Thymus (tissue), 14 donors: Measurements from ENCODE around the gene DRP2. TPM values are rescaled to one million over a fixed set of nuclear protein-coding genes. Genes with fewer than 3 reads are reported as not detected.
"Not testable (repeated sequence)": the region's sequence is repeated elsewhere in the genome, so short reads cannot be mapped to it uniquely, and the experiment has no call there.

ENCODE experiments used
- DNase-seq, 9 donors: peaks; one replicate each; pipeline ENCODE4 v3.0.0-alpha.2; 2013; ENCODE audit warnings: low spot score in 9 of 9, low read depth in 6 of 9, missing footprints in 1 of 9
- H3K27ac ChIP-seq, 2 donors: one replicate each; pipeline ENCODE4 v1.5.1; 2013; ENCODE audit warnings: control low read depth in 1 of 2, low read depth in 1 of 2, low read length in 1 of 2, mild to moderate bottlenecking in 1 of 2, moderate library complexity in 1 of 2
- H3K27me3 ChIP-seq, 2 donors: one replicate each; pipeline ENCODE4 v1.5.1; 2013; ENCODE audit warnings: low read length in 1 of 2; ENCODE audit not compliant: control insufficient read depth in 2 of 2, insufficient read depth in 1 of 2
- H3K36me3 ChIP-seq, 2 donors: one replicate each; pipeline ENCODE4 v1.5.1; 2013; ENCODE audit warnings: low read length in 1 of 2, mild to moderate bottlenecking in 1 of 2, moderate library complexity in 1 of 2; ENCODE audit not compliant: control insufficient read depth in 2 of 2, insufficient read depth in 2 of 2
- H3K4me1 ChIP-seq, 2 donors: one replicate each; pipeline ENCODE4 v1.5.1; 2013; ENCODE audit warnings: low read length in 2 of 2; ENCODE audit not compliant: control insufficient read depth in 2 of 2, insufficient read depth in 2 of 2
- H3K4me3 ChIP-seq, 2 donors: one replicate each; pipeline ENCODE4 v1.5.1; 2013; ENCODE audit warnings: low read length in 2 of 2, control low read depth in 1 of 2, mild to moderate bottlenecking in 1 of 2
- H3K9me3 ChIP-seq, 2 donors: one replicate each; pipeline ENCODE4 v1.5.1; 2013; ENCODE audit warnings: low read length in 1 of 2, mild to moderate bottlenecking in 1 of 2; ENCODE audit not compliant: control insufficient read depth in 2 of 2, insufficient read depth in 1 of 2
- WGBS: extraction: QIAGEN DNeasy Blood & Tissue Kit; methylation state at CpG from one replicate; pipeline ENCODE4 v1.1.7; 2013; 5-methylcytosine and 5-hydroxymethylcytosine counted together
- long read RNA-seq, 10 donors: transcript quantifications; one replicate each; lab custom pipeline, GENCODE V29; 2026
- polyA plus RNA-seq: library from polyadenylated mRNA; stranded (reverse); fragments of 200-250 nt; gene quantifications from one replicate; pipeline ENCODE4 v1.2.3, GENCODE V29; 2013
- total RNA-seq: library from RNA; stranded (reverse); fragments of 120-200 nt; gene quantifications from one replicate; pipeline ENCODE4 v1.2.4, GENCODE V29; 2013
- donor health status: healthy.

DRP2 gene, protein sequence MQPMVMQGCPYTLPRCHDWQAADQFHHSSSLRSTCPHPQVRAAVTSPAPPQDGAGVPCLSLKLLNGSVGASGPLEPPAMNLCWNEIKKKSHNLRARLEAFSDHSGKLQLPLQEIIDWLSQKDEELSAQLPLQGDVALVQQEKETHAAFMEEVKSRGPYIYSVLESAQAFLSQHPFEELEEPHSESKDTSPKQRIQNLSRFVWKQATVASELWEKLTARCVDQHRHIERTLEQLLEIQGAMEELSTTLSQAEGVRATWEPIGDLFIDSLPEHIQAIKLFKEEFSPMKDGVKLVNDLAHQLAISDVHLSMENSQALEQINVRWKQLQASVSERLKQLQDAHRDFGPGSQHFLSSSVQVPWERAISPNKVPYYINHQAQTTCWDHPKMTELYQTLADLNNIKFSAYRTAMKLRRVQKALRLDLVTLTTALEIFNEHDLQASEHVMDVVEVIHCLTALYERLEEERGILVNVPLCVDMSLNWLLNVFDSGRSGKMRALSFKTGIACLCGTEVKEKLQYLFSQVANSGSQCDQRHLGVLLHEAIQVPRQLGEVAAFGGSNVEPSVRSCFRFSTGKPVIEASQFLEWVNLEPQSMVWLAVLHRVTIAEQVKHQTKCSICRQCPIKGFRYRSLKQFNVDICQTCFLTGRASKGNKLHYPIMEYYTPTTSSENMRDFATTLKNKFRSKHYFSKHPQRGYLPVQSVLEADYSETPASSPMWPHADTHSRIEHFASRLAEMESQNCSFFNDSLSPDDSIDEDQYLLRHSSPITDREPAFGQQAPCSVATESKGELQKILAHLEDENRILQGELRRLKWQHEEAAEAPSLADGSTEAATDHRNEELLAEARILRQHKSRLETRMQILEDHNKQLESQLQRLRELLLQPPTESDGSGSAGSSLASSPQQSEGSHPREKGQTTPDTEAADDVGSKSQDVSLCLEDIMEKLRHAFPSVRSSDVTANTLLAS
- total RNA-seq, result 4.7 TPM
- 0.64 TPM for polyA plus RNA-seq
- long read RNA-seq, donor 1, result 0 reads
- long read RNA-seq, donor 2, result 0 reads
- long read RNA-seq, donor 3, result 0 reads
- long read RNA-seq, donor 4, result 0 reads
- long read RNA-seq, donor 5, result 0 reads
- long read RNA-seq, donor 6, result 0 reads
- long read RNA-seq, donor 7, result 0 reads
- long read RNA-seq, donor 8, result 0 reads
- long read RNA-seq, donor 9, result 0 reads
- long read RNA-seq, donor 10, full-length matches to known transcripts, result 1 of 1 reads
- long read RNA-seq, donor 10, partial matches to known transcripts, result 0 of 1 reads
- long read RNA-seq, donor 10, other reads (novel, unspliced or antisense), result 0 of 1 reads

DNA sequence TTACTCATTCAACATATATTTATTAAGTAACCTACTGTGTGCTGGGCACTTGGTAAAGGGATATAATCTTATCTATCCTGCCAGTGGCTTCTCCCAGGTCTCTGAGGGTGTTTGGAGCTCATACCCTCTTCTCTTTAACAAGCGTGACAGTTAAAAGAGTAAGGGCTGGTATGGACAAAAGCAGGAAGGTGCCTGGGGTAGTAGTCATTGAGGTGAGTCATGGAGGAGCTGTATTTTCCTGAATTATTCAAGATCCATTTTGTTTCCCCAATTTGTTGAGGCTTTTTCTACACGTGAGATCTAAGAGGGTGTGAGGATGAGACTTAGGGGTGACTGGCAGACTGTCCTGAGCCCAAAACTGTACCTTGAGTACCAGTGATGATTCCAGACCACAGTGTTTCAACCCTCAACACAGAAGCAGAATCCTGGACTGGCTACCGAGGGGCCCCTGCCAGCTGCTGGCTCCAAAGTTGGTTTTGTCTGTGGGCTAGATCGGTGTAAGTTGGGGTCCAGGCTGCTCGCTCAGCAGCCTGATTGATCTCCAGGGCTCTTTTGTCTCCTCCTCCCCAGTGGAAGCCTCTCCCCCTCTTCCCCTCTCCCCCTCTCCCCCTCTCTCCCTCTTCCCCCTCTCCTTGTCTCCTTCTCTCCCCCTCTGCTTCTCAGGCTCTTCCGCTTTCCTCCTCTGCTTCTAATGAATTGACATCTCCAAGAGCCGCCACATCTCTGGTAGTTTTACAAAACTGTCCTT lies at the start of gene DRP2:
TSS of gene DRP2 (plus strand) at position 671 of the 748 bp plus-strand sequence. CDS start 11,862 bp downstream, outside the sequence.
- H3K9me3 ChIP-seq, result no peaks in the 10 kb centered on the region
- DNase-seq, result peak in 1 of 9 donors; percentile 12
- 67% methylated on average over 7 of the region's 7 CpGs for WGBS
- peak within 1 kb of the TSS; percentile 19 to 39 for H3K4me3 ChIP-seq
- H3K27ac ChIP-seq, result peak within 1 kb of the TSS; percentile 87 to 90
- H3K27me3 ChIP-seq, result no peaks in the 10 kb centered on the region
- no peaks in the 10 kb centered on the region for H3K36me3 ChIP-seq
- H3K4me1 ChIP-seq, result peaks cover 0 to 36% of the 10 kb centered on the region in 2 donors

DNA sequence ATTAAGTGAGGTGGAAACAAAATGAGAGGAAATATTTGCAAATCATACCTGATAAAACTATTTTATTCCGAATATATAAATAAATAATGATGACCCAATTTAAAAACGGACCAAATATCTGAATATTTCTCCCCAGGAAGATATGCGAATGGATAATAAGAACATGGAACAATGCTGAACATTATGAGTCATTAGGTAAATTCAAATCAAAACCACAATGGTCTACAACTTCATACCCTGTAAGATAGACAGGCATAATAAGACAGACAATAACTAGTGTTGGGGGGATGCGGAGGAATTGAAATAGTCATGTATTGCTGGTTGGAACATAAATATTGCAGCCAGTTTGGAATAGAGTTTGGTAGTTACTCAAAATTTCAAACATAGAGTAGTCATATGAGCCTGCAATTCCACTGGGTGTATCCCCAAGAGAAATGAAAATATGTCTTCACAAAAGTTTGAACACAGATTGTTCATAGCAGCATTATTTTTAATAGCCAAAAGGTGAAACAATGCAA lies 47.6 kb upstream of the DRP2 start:
- DNase-seq, result no peak
- Histone ChIP-seq H3K36me3 (no peaks in the 10 kb centered on the region), H3K4me1 (no peaks in the 10 kb centered on the region), H3K27me3 (no peaks in the 10 kb centered on the region), H3K9me3 (no peaks in the 10 kb centered on the region), H3K4me3 (no peak overlapping the region), H3K27ac (no peak overlapping the region)
- 79% methylated on average over 4 of the region's 4 CpGs for WGBS

GRCh38 chrX:101176439-101176838 lies 43.1 kb upstream of the DRP2 start:
- no peaks in the 10 kb centered on the region for H3K36me3 ChIP-seq
- no peak overlapping the region for H3K27ac ChIP-seq
- WGBS, result 96% methylated on average over 3 of the region's 3 CpGs
- no peak overlapping the region for H3K4me3 ChIP-seq
- H3K27me3 ChIP-seq, result no peaks in the 10 kb centered on the region
- no peak for DNase-seq
- no peaks in the 10 kb centered on the region for H3K4me1 ChIP-seq
- no peaks in the 10 kb centered on the region for H3K9me3 ChIP-seq

- not testable (repeated sequence) for H3K27ac ChIP-seq, H3K4me1 ChIP-seq, H3K4me3 ChIP-seq, DNase-seq, H3K9me3 ChIP-seq, H3K27me3 ChIP-seq, H3K36me3 ChIP-seq
- WGBS, result 90% methylated on average over 2 of the region's 2 CpGs
Measured at GRCh38 chrX:101184876-101185275, 34.7 kb upstream of the DRP2 start.

DNA sequence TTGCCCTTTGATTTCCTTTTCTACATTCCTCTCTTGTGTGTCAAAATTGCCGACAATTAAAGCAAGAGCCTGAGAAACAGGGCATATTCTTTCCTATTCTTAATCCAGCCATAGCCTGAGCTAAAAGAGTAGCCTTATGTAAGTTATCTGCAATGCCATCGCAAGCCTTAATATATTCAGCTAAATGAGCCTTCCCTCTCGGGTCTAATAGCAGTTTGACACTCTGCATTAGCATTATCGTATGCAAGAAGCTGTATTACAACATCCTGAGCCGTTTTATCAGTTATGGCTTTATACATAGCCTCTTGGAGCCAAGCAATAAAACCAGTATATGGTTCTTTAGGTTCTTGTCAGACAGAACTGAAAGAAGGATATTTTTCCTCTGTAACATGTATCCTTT lies 31.6 kb upstream of the DRP2 start:
- not testable (repeated sequence) for H3K27ac ChIP-seq, H3K27me3 ChIP-seq, H3K36me3 ChIP-seq, H3K9me3 ChIP-seq, DNase-seq, H3K4me1 ChIP-seq, H3K4me3 ChIP-seq
- 98% methylated on average over 5 of the region's 5 CpGs for WGBS

DNA sequence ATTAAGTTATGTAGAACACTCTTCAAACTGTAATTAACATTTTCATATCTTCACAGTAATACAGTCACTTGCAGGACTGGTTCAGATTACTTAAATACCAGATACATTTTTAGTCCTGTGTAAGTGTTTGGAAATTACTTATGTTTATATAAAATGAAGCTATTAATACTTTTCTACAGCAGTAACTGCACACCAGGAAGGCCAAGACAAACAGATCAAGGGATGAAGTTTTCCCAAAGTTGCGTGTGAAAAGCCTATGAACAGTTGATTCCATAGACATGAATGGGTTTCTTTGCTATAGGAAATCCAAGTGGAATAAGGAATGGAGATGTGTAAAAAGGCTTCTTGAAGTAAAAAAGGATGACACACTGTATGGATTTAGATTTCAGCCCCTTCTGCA lies 28.9 kb upstream of the DRP2 start:
- Histone ChIP-seq H3K36me3 (no peaks in the 10 kb centered on the region), H3K27ac (no peak overlapping the region), H3K4me3 (no peak overlapping the region), H3K9me3 (no peaks in the 10 kb centered on the region), H3K27me3 (peaks cover 0 to 7% of the 10 kb centered on the region in 2 donors), H3K4me1 (no peaks in the 10 kb centered on the region)
- no peak for DNase-seq
- 98% methylated on average over 1 of the region's 1 CpG for WGBS

DNA sequence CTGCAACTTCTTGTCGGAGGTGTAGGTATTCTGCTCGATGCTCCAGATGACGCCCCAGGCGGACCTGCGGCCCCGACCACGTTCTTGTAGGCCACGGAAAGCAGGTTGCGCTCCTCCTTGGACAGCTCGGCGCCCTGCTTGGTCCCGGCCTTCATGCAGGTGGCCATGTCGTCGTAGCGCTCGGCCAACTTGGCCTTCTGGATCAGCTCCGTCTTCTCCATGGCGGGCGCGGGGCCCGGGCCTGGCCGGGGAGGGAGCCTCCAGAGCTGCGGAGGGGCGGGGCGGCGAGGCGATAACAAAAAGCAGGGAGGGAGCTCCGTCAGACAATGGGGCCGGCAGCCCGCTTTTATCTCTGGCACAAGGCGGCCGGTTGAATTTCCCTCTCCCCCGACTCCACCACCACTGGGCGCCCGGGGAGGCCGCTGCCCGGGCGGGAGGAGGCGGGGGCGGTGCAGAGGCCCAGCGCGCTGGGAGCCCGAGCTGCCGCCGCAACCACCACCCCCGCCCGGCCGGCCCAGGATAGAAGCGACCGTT lies 28.3 kb upstream of the DRP2 start:
- Histone ChIP-seq H3K9me3 (no peaks in the 10 kb centered on the region), H3K27ac (no peak overlapping the region), H3K36me3 (no peaks in the 10 kb centered on the region), H3K4me3 (no peak overlapping the region), H3K27me3 (peaks cover 0 to 7% of the 10 kb centered on the region in 2 donors), H3K4me1 (no peaks in the 10 kb centered on the region)
- peak in 1 of 9 donors; percentile 13 for DNase-seq
- WGBS, result 42% methylated on average over 50 of the region's 50 CpGs
